Gastroesophageal sphincter (tissue), 3 donors: ENCODE measurements around the gene PRKCQ.

Experiments
- CTCF ChIP-seq, 4 experiments: fragments of 200-600 bp in 2 of 4; fragments of 450-650 bp in 2 of 4; sonication (generic) in 1 of 4; IDR thresholded peaks; one replicate each; pipeline ENCODE4 v1.5.1; 2017 to 2019; ENCODE audit warnings: antibody characterized with exemption in 4 of 4, mild to moderate bottlenecking in 2 of 4, moderate library complexity in 2 of 4
- EP300 ChIP-seq: sonication (generic); formaldehyde crosslinking; IDR thresholded peaks from one replicate; pipeline ENCODE4 v1.6.1; 2017; ENCODE audit warnings: antibody characterized with exemption, mild to moderate bottlenecking

- TF ChIP-seq CTCF (IDR thresholded peaks at IDR 0.05) = no peak
- TF ChIP-seq EP300 = no peak
Measured at GRCh38 chr10:6494442-6494819, 85.6 kb downstream of the PRKCQ start.
